DND-41 (cell line): Measurements from ENCODE around the gene SNAP25.

Experiments
- EZH2 ChIP-seq: IDR thresholded peaks from 3 replicates; pipeline ENCODE4 v1.6.1; 2012; ENCODE audit warnings: borderline replicate concordance, low read depth, mild to moderate bottlenecking, moderate library complexity, low read length, inconsistent platforms; ENCODE audit not compliant: severe bottlenecking
- TF ChIP-seq, protein P1 (sequence below): IDR thresholded peaks from 2 replicates; pipeline ENCODE4 v1.5.1; 2012; ENCODE audit warnings: borderline replicate concordance, low read length, moderate library complexity, mild to moderate bottlenecking; ENCODE audit not compliant: poor library complexity, severe bottlenecking; ENCODE audit errors: extremely low read depth

- TF ChIP-seq, protein P1, sequence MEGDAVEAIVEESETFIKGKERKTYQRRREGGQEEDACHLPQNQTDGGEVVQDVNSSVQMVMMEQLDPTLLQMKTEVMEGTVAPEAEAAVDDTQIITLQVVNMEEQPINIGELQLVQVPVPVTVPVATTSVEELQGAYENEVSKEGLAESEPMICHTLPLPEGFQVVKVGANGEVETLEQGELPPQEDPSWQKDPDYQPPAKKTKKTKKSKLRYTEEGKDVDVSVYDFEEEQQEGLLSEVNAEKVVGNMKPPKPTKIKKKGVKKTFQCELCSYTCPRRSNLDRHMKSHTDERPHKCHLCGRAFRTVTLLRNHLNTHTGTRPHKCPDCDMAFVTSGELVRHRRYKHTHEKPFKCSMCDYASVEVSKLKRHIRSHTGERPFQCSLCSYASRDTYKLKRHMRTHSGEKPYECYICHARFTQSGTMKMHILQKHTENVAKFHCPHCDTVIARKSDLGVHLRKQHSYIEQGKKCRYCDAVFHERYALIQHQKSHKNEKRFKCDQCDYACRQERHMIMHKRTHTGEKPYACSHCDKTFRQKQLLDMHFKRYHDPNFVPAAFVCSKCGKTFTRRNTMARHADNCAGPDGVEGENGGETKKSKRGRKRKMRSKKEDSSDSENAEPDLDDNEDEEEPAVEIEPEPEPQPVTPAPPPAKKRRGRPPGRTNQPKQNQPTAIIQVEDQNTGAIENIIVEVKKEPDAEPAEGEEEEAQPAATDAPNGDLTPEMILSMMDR = no peak
- TF ChIP-seq EZH2 = no peak
Observed at GRCh38 chr20:10307359-10307735, 88.7 kb downstream of the SNAP25 start.
